GM12878 (cell line): ENCODE measurements around the gene HNF4A. TPM values are rescaled to one million over a fixed set of nuclear protein-coding genes. Genes with fewer than 3 reads are reported as not detected.

ENCODE experiments used
- ATAC-seq: fragments of 200-7000 bp; cut with Tn5 transposase; 3 replicates; pipeline ENCODE4 v1.9.1; 2020; ENCODE audit warnings: mild to moderate bottlenecking, moderate library complexity
- BruUV-seq: library from RNA; stranded (reverse); fragments of 400-500 nt; replicated peaks from 2 replicates; lab custom pipeline; 2021; lab: Mats Ljungman, UMichigan
- CTCF ChIA-PET: fragments of 300-600 bp; sonication (Branson Sonifier 250); formaldehyde crosslinking; extraction: SDS; loops from one replicate; lab custom pipeline; 2021; ENCODE audit warnings: inconsistent platforms; lab: Yijun Ruan, JAX
- POLR2A ChIA-PET: fragments of 350-600 bp; formaldehyde crosslinking; extraction: SDS; loops from one replicate; lab custom pipeline; 2021; ENCODE audit warnings: inconsistent platforms; lab: Charles Lee
- RAD21 ChIA-PET: fragments of 300-600 bp; sonication (Branson Sonifier 250); formaldehyde crosslinking; loops from one replicate; lab custom pipeline; 2023; ENCODE audit warnings: antibody characterized with exemption; ENCODE audit not compliant: unreplicated experiment; lab: Charles Lee
- SMC1A ChIA-PET: fragments of 300-600 bp; sonication (Branson Sonifier 250); formaldehyde crosslinking; loops from one replicate; lab custom pipeline; 2023; ENCODE audit not compliant: unreplicated experiment, uncharacterized antibody; lab: Charles Lee
- DNase-seq: peaks from one replicate; pipeline ENCODE4 v3.0.0-alpha.2; 2011; ENCODE audit warnings: low read depth, low spot score
- FAIRE-seq: peaks from 3 replicates; lab custom pipeline; 2011; peaks lifted over from hg19 to GRCh38; lab: Jason Lieb, UNC
- H2AFZ ChIP-seq: 2 replicates; pipeline ENCODE4 v1.6.0; 2011; ENCODE audit warnings: low read depth, low read length, control low read depth; ENCODE audit not compliant: control insufficient read depth
- H3K27ac ChIP-seq: 2 replicates; pipeline ENCODE4 v1.5.1; 2011; ENCODE audit warnings: control low read depth; ENCODE audit not compliant: control insufficient read depth, insufficient read depth
- H3K27me3 ChIP-seq, 2 experiments: replicated peaks in 1 of 2; 2 replicates each; pipeline versions ENCODE4 v1.6.0 to v1.6.1; 2011; ENCODE audit warnings: low read length in 1 of 2; ENCODE audit not compliant: control insufficient read depth in 2 of 2, insufficient read depth in 2 of 2
- H3K36me3 ChIP-seq, 2 experiments: 2 replicates each; pipeline ENCODE4 v1.5.1; 2011; ENCODE audit warnings: low read length in 1 of 2; ENCODE audit not compliant: control insufficient read depth in 2 of 2, insufficient read depth in 2 of 2
- H3K4me1 ChIP-seq: 2 replicates; pipeline ENCODE4 v1.6.1; 2011; ENCODE audit warnings: mild to moderate bottlenecking, low read length, moderate library complexity, mixed read lengths; ENCODE audit not compliant: control insufficient read depth, insufficient read depth
- H3K4me2 ChIP-seq: 2 replicates; pipeline ENCODE4 v1.6.0; 2011; ENCODE audit warnings: control low read depth; ENCODE audit not compliant: control insufficient read depth, insufficient read depth
- H3K4me3 ChIP-seq: fragments of 200-600 bp; sonication (generic); 2 replicates; pipeline ENCODE4 v1.5.1; 2016
- H3K79me2 ChIP-seq: 2 replicates; pipeline ENCODE4 v1.6.0; 2011; ENCODE audit warnings: low read length; ENCODE audit not compliant: control insufficient read depth, insufficient read depth
- H3K9ac ChIP-seq: 2 replicates; pipeline ENCODE4 v1.8.0; 2011; ENCODE audit warnings: low read length, control low read depth, mixed read lengths; ENCODE audit not compliant: control insufficient read depth, insufficient read depth
- H3K9me3 ChIP-seq: replicated peaks from 3 replicates; pipeline ENCODE4 v1.5.1; 2011; ENCODE audit warnings: mild to moderate bottlenecking, low read length; ENCODE audit not compliant: control insufficient read depth, insufficient read depth
- H4K20me1 ChIP-seq: 2 replicates; pipeline ENCODE4 v1.6.0; 2011; ENCODE audit not compliant: control insufficient read depth, insufficient read depth
- ESRRA ChIP-seq: IDR thresholded peaks from 2 replicates; pipeline ENCODE4 v1.6.1; 2012; ENCODE audit warnings: mild to moderate bottlenecking, low read length, improper control_type of control experiment
- HDGF ChIP-seq: fragments of 450-650 bp; IDR thresholded peaks from 2 replicates; pipeline ENCODE4 v1.6.1; 2016; ENCODE audit warnings: antibody characterized with exemption
- IRF4 ChIP-seq: IDR thresholded peaks from 2 replicates; pipeline ENCODE4 v1.6.1; 2011; ENCODE audit warnings: low read depth, low read length
- MYC ChIP-seq: IDR thresholded peaks from 2 replicates; pipeline ENCODE4 v1.6.1; 2011; ENCODE audit warnings: mild to moderate bottlenecking, low read length, moderate library complexity, inconsistent platforms; ENCODE audit not compliant: insufficient read depth, insufficient replicate concordance, insufficient read length, severe bottlenecking
- NR2C2 ChIP-seq: IDR thresholded peaks from 2 replicates; pipeline ENCODE4 v1.6.1; 2011; ENCODE audit warnings: borderline replicate concordance, low read depth; ENCODE audit not compliant: control insufficient read depth, insufficient read length
- RCOR1 ChIP-seq: conservative IDR thresholded peaks from 2 replicates; pipeline ENCODE4 v1.6.1; 2012; ENCODE audit warnings: low read depth, low read length, improper control_type of control experiment
- WRNIP1 ChIP-seq: IDR thresholded peaks from 2 replicates; pipeline ENCODE4 v1.6.1; 2011; ENCODE audit warnings: low read depth, low read length, improper control_type of control experiment, borderline replicate concordance
- WGBS: methylation state at CpG from one replicate; pipeline ENCODE4 v1.1.6; 2016; ENCODE audit warnings: low lambda C conversion rate; ENCODE audit not compliant: insufficient replicate concordance, insufficient coverage; ENCODE audit errors: missing lambda C conversion rate; 5-methylcytosine and 5-hydroxymethylcytosine counted together
- in situ Hi-C: fragments of 300-500 bp; cut with MboI; formaldehyde crosslinking; loops from 9 replicates; pipeline ENCODE4 v1.14.3; 2018; ENCODE audit warnings: mixed read lengths
- intact Hi-C: fragments of 100-400 bp; cut with micrococcal nuclease; formaldehyde crosslinking; loops from one replicate; pipeline ENCODE4 v1.14.2; 2022; ENCODE audit not compliant: unreplicated experiment
- polyA plus RNA-seq, 11 experiments: library from polyadenylated mRNA; depleted of rRNA in 4 of 11; unstranded in 6 of 11; stranded (reverse) in 5 of 11; fragments of >200 nt; fragmentation: Nextera tagmentation in 4 of 11; fragmentation: Illumina TruSeq in 1 of 11; extraction: Ambion mirVana in 4 of 11; extraction: Trizol in 1 of 11; gene quantifications; 1 replicate in 1 of 11; 2 replicates in 10 of 11; pipeline versions ENCODE4 v1.2.1 to v1.2.3, GENCODE V29; 2011 to 2016; ENCODE audit warnings: inconsistent platforms in 2 of 11, missing spikeins in 2 of 11, low read depth in 1 of 11
- total RNA-seq, 4 experiments: library from RNA; depleted of rRNA in 3 of 4; stranded (reverse); fragments of >200 nt in 3 of 4; fragmentation: Illumina TruSeq in 1 of 4; extraction: Trizol in 1 of 4; gene quantifications; 2 replicates each; pipeline versions ENCODE4 v1.2.1 to v1.2.3, GENCODE V29; 2013 to 2021
- TF ChIP-seq, protein P1 (sequence below): fragments of 450-650 bp; IDR thresholded peaks from 2 replicates; pipeline ENCODE4 v1.6.1; 2016; ENCODE audit warnings: mild to moderate bottlenecking, moderate library complexity, borderline replicate concordance

The HNF4A gene
- total and polyA plus RNA-seq, 10 of the 15 experiments (the other 5 are each of a cell fraction or from before 2014, with no cell fraction given): 0.21 TPM; not detected in 9

DNA sequence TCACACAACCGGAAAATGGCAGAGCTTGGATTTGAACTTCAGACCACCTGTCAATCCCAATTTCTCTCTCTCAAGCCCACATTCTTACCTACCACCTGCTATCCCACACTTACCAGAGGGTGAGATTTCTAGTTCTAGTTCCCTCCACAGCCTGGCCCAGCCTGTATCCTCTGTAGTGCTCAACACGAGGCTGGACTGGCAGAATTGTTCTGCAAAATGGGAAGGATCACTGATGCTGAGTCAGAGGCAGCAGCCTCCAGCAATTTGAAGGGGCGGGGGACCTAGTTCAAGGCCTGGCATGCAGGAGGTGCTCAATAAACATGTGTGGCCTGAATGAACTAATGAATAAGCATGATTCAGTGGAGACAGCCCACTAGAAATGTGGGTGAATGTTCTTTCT is 66.6 kb downstream of the HNF4A start:
- ChIA-PET SMC1A (no interaction called here), CTCF (no interaction called here), RAD21 (no interaction called here), POLR2A (no interaction called here)
- ATAC-seq: no peak
- no peak overlapping the region for H3K27ac ChIP-seq
- TF ChIP-seq NR2C2: no peak
- no peak for TF ChIP-seq HDGF
- no peak for TF ChIP-seq WRNIP1
- no peak for TF ChIP-seq IRF4
- no peak for TF ChIP-seq MYC
- no peak overlapping the region for H3K4me3 ChIP-seq
- H3K4me1 ChIP-seq: no peaks in the 10 kb centered on the region
- H4K20me1 ChIP-seq: no peaks in the 10 kb centered on the region
- 50% methylated on average over 3 of the region's 3 CpGs for WGBS
- H3K9me3 ChIP-seq: no peaks in the 10 kb centered on the region
- H3K4me2 ChIP-seq: no peak overlapping the region
- FAIRE-seq: no peak
- in situ Hi-C loops: no loop called here
- H3K9ac ChIP-seq: no peak overlapping the region
- no peaks in the 10 kb centered on the region for H3K36me3 ChIP-seq
- no peak for DNase-seq
- intact Hi-C loops: no loop called here
- H2AFZ ChIP-seq: no peak overlapping the region
- H3K79me2 ChIP-seq: no peaks in the 10 kb centered on the region
- BruUV-seq: no TSS peak
- peaks cover 0 to 2% of the 10 kb centered on the region in 2 experiments; a peak in 3 of 4 replicates for H3K27me3 ChIP-seq

DNA sequence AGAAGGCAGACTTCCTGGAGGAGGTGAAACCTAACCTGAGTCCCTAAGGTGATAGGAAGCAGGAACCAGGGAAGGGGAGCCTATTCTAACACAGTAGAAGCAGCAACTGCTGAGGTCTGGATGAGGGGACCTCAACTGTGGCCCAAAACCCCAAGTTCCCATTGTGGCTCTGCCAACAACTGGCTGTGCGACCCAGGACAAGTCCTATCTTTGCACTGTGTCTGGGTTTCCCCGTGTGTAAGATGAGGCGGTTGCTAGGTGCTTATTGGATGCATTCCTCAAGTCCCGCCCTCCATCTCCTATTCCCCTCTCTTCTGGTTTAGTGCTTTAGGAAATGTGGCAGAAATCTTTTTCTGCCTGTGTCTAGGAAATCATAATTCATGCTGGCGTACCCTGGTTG is 68.0 kb downstream of the HNF4A start:
- no TSS peak for BruUV-seq
- no peak overlapping the region for H2AFZ ChIP-seq
- no peak for FAIRE-seq
- H3K9me3 ChIP-seq: no peaks in the 10 kb centered on the region
- ChIA-PET RAD21 (no interaction called here), POLR2A (no interaction called here), SMC1A (no interaction called here), CTCF (no interaction called here)
- H3K27me3 ChIP-seq: peaks cover 0 to 2% of the 10 kb centered on the region in 2 experiments; a peak in 3 of 4 replicates
- no peak for ATAC-seq
- no peaks in the 10 kb centered on the region for H3K4me1 ChIP-seq
- no peak overlapping the region for H3K4me3 ChIP-seq
- no peaks in the 10 kb centered on the region for H4K20me1 ChIP-seq
- no peak for TF ChIP-seq ESRRA
- no peak for TF ChIP-seq RCOR1
- TF ChIP-seq, protein P1, sequence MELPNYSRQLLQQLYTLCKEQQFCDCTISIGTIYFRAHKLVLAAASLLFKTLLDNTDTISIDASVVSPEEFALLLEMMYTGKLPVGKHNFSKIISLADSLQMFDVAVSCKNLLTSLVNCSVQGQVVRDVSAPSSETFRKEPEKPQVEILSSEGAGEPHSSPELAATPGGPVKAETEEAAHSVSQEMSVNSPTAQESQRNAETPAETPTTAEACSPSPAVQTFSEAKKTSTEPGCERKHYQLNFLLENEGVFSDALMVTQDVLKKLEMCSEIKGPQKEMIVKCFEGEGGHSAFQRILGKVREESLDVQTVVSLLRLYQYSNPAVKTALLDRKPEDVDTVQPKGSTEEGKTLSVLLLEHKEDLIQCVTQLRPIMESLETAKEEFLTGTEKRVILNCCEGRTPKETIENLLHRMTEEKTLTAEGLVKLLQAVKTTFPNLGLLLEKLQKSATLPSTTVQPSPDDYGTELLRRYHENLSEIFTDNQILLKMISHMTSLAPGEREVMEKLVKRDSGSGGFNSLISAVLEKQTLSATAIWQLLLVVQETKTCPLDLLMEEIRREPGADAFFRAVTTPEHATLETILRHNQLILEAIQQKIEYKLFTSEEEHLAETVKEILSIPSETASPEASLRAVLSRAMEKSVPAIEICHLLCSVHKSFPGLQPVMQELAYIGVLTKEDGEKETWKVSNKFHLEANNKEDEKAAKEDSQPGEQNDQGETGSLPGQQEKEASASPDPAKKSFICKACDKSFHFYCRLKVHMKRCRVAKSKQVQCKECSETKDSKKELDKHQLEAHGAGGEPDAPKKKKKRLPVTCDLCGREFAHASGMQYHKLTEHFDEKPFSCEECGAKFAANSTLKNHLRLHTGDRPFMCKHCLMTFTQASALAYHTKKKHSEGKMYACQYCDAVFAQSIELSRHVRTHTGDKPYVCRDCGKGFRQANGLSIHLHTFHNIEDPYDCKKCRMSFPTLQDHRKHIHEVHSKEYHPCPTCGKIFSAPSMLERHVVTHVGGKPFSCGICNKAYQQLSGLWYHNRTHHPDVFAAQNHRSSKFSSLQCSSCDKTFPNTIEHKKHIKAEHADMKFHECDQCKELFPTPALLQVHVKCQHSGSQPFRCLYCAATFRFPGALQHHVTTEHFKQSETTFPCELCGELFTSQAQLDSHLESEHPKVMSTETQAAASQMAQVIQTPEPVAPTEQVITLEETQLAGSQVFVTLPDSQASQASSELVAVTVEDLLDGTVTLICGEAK: no peak
- in situ Hi-C loops (no loop called here), intact Hi-C loops (no loop called here)
- no peaks in the 10 kb centered on the region for H3K79me2 ChIP-seq
- WGBS: 24% methylated on average over 5 of the region's 5 CpGs
- no peaks in the 10 kb centered on the region for H3K36me3 ChIP-seq
- no peak overlapping the region for H3K4me2 ChIP-seq
- no peak overlapping the region for H3K9ac ChIP-seq
- no peak overlapping the region for H3K27ac ChIP-seq
- no peak for DNase-seq
